ENCODE measurements around the gene ADNP2.

The ADNP2 gene, protein sequence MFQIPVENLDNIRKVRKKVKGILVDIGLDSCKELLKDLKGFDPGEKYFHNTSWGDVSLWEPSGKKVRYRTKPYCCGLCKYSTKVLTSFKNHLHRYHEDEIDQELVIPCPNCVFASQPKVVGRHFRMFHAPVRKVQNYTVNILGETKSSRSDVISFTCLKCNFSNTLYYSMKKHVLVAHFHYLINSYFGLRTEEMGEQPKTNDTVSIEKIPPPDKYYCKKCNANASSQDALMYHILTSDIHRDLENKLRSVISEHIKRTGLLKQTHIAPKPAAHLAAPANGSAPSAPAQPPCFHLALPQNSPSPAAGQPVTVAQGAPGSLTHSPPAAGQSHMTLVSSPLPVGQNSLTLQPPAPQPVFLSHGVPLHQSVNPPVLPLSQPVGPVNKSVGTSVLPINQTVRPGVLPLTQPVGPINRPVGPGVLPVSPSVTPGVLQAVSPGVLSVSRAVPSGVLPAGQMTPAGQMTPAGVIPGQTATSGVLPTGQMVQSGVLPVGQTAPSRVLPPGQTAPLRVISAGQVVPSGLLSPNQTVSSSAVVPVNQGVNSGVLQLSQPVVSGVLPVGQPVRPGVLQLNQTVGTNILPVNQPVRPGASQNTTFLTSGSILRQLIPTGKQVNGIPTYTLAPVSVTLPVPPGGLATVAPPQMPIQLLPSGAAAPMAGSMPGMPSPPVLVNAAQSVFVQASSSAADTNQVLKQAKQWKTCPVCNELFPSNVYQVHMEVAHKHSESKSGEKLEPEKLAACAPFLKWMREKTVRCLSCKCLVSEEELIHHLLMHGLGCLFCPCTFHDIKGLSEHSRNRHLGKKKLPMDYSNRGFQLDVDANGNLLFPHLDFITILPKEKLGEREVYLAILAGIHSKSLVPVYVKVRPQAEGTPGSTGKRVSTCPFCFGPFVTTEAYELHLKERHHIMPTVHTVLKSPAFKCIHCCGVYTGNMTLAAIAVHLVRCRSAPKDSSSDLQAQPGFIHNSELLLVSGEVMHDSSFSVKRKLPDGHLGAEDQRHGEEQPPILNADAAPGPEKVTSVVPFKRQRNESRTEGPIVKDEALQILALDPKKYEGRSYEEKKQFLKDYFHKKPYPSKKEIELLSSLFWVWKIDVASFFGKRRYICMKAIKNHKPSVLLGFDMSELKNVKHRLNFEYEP

DNA sequence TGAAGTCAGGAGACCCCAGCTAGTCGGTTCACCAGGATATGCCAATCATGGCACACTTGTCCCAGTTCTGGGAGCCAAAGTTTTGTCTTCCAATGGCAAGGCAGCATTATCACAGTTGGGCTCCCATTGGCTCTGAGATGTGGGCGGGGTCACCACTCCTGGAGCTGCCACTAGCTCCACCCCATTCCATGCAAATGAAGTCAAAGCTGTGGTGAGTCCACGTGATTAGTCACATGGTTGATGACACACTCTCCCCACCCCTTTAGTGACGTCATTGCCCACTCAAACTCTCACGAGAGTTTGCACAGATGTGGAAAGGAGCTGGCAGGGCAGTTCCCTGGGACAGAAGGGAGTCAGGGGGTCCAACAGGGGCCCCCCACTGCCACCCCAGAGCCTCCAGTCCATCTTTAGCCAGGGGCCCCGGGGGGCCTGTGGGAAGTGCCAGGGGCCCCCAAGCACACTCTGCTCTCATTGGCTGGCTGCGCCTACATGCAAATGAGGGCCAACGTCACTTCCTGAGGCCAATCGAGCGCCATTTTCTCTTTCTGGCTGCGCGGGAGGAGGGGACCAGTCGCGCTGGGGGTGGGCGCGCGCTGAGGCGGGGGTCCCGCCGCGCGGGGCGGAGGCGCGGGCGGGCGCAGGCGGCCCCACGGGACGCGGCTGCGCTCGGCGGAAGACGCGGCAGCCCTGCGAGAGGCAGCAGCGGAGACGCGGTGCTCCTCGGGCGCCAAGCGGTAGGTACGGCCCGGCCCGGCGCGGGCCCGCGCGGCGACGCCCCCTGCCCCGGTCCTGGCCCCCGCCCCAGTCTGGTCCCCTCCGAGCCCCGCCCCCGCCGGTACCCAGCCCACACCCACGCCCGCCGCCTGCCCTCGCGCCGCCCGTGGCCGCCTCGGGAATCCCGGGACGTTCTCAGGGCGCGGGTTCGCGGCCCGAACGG is at the start of gene ADNP2:
Gene ADNP2, plus strand, starts transcription at position 524 of the 937 bp plus-strand sequence. CDS start 8,281 bp downstream, outside the sequence.
- DNase-seq (ENCODE audit: low read depth in 1 of 2, low spot score in 1 of 2), result peak; percentile 53 to 59

- no peak for DNase-seq (ENCODE audit: low read depth in 1 of 2, low spot score in 1 of 2)
Measured at GRCh38 chr18:80059945-80060344, 49.1 kb upstream of the ADNP2 start.

- DNase-seq (ENCODE audit: low read depth in 1 of 2, low spot score in 1 of 2), result no peak
Measured at GRCh38 chr18:80065705-80066104, 43.4 kb upstream of the ADNP2 start.

- no peak for DNase-seq (ENCODE audit: low read depth in 1 of 2, low spot score in 1 of 2)
Measured at GRCh38 chr18:80067321-80067720, 41.7 kb upstream of the ADNP2 start.

GRCh38 chr18:80067897-80068296 is 41.2 kb upstream of the ADNP2 start:
- no peak for DNase-seq (ENCODE audit: low read depth in 1 of 2, low spot score in 1 of 2)

GRCh38 chr18:80068571-80069272 is 40.3 kb upstream of the ADNP2 start:
- no peak for DNase-seq (ENCODE audit: low read depth in 1 of 2, low spot score in 1 of 2)

- no peak for DNase-seq (ENCODE audit: low read depth in 1 of 2, low spot score in 1 of 2)
Measured at GRCh38 chr18:80070825-80071224, 38.2 kb upstream of the ADNP2 start.

DNA sequence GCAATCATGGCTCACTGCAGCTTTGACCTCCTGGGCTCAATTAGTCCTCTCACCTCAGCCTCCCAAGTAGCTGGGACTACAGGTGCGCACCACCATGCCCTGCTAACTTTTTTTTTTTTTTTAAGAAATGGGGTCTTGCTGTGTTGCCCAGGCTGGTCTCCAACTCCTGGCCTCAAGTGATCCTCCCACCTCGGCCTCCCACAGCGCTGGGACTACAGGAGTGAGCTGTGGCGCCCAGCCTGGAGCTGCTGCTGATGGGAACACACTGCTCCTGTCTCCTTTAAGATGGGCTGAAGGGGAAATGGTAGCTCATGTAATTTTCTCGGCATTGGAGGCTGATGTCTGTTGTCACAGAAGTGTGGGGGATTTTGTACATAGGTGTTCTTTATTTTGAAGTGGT is 34.9 kb upstream of the ADNP2 start:
- DNase-seq (ENCODE audit: low read depth in 1 of 2, low spot score in 1 of 2), result no peak

GRCh38 chr18:80074697-80075096 is 34.4 kb upstream of the ADNP2 start:
- no peak for DNase-seq (ENCODE audit: low read depth in 1 of 2, low spot score in 1 of 2)

GRCh38 chr18:80075940-80076339 is 33.1 kb upstream of the ADNP2 start:
- DNase-seq (ENCODE audit: low read depth in 1 of 2, low spot score in 1 of 2), result no peak

DNA sequence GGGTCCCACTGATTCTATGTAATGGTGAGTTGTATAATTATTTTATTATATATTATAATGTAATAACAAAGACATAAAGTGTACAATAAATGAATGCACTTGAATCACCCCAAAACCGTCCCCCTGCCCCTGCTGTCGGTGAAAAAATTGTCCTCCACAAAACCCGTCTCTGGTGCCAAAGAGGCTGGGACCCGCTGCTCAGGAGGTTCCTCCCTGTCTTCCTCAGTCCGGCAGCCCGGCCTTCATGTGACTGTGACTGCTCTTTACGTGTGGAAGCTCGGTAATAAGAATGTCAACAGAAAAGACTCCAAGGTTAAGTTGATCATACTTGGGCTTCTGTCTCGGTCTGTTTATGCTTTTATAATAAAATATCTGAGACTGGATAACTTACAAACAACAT is 32.7 kb upstream of the ADNP2 start:
- DNase-seq (ENCODE audit: low read depth in 1 of 2, low spot score in 1 of 2), result no peak

- no peak for DNase-seq (ENCODE audit: low read depth in 1 of 2, low spot score in 1 of 2)
Measured at GRCh38 chr18:80077873-80078272, 31.2 kb upstream of the ADNP2 start.

GRCh38 chr18:80086281-80086680 is 22.8 kb upstream of the ADNP2 start:
- DNase-seq (ENCODE audit: low read depth in 1 of 2, low spot score in 1 of 2), result no peak

DNA sequence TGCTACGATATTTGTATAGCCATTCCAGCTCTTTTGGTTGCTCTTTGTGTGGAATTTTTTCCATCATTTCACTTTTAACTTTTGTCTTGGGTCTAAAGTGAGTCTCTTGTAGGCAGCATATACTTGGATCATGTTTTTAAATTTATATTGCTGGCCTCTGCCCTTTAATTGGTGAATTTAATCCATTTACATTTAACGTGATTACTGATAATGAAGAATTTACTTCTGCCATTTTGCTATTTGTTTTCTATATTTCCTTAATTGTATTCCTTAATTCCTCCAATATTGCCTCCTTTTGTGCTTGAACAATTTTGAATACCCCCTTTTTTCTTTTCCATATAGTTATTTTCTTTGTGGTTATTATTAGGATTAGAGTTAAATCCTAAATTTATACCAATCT is 21.0 kb upstream of the ADNP2 start:
- DNase-seq (ENCODE audit: low read depth in 1 of 2, low spot score in 1 of 2), result no peak

DNA sequence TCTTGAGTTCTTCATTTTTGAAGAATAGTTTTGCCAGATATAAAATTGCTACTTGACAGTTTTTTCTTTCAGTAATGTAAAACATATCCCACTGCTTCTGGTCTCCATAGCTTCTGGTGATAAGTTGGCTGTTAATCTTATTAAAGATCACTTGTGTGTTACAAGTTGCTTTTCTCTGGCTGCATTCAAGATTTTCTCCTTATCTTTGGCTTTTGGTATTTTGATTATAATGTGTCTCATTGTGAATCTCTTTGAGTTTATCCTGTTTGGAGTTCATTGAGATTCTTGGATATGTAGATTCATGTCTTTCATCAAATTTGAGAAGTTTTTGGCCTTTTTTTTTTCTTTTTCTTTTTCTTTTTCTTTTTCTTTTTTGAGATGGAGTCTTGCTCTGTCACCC is 20.2 kb upstream of the ADNP2 start:
- DNase-seq (ENCODE audit: low read depth in 1 of 2, low spot score in 1 of 2), result no peak

- no peak for DNase-seq (ENCODE audit: low read depth in 1 of 2, low spot score in 1 of 2)
Measured at GRCh38 chr18:80095414-80095813, 13.6 kb upstream of the ADNP2 start.

- no peak for DNase-seq (ENCODE audit: low read depth in 1 of 2, low spot score in 1 of 2)
Measured at GRCh38 chr18:80096032-80096565, 13.0 kb upstream of the ADNP2 start.

DNA sequence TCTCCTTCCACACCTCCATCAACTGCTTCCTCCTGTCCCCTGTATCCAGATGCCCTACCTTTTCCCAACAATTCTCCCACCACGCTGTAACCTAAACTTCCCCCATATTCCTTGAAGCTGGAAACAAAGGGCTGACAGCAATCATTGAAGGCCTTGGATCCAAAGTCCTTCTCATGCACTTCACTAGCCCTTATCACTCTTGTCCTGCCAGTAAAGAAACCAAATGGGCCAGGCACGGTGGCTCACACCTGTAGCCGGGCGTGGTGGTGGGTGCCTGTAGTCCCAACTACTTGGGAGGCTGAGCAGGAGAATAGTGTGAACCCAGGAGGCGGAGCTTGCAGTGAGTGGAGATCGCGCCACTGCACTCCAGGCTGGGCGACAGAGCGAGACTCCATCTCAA is 11.9 kb upstream of the ADNP2 start:
- no peak for DNase-seq (ENCODE audit: low read depth in 1 of 2, low spot score in 1 of 2)

DNA sequence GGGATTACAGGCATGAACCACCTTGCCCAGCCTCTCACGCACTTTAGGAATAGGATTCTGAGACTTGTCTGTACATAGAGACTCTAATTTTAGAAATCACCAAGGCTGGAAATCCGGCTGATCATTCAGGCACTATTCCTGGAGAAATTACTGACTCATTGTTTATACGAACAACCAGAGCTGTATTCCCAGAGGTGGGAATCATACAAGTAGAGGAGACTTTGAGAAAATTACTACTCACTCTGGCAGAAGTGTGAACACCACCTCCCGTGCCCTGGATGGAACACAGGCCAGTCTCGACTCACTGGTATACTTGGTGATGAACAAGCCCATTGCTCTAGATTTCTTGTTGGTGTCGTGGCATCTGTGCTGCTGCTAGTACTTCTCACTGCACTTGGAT is 5.8 kb upstream of the ADNP2 start:
- no peak for DNase-seq (ENCODE audit: low read depth in 1 of 2, low spot score in 1 of 2)

- DNase-seq (ENCODE audit: low read depth in 1 of 2, low spot score in 1 of 2), result no peak
Measured at GRCh38 chr18:80104364-80104779, 4.7 kb upstream of the ADNP2 start.
